AG10803 (cell line): ENCODE results near the gene DPYSL5.
"Not testable (repeated sequence)": the region's sequence is repeated elsewhere in the genome, so short reads cannot be mapped to it uniquely, and the experiment has no call there.

Experiments used
- DNase-seq: peaks from one replicate; pipeline ENCODE4 v3.0.0; 2010; ENCODE audit warnings: low read depth
- H3K4me3 ChIP-seq: 2 replicates; pipeline ENCODE4 v1.5.1; 2011; ENCODE audit warnings: mild to moderate bottlenecking, low read length, control low read depth
- CTCF ChIP-seq: conservative IDR thresholded peaks from 2 replicates; pipeline ENCODE4 v1.5.1; 2011; ENCODE audit warnings: mild to moderate bottlenecking, low read length, control low read depth, inconsistent platforms

Gene DPYSL5

DNA sequence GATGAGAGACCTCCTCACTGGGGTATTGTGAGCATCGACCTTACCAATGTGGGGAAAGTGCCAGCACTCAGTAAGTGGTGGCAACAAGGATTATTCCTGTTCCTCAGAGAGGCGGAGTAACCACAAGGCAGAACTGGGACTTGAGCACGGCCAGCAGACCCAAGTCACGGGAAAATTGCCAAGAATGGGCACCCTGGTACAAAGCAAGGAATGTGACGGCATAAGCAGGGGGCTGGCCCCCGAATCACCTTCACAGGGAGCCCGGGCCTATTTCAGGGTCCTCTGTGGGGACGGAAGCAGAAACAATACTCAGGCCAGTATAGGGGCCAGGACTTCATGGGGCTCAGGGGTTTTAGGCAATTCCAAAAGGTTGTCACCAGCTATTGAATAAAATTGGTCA is 36.7 kb upstream of the DPYSL5 start:
- DNase-seq: no peak

GRCh38 chr2:26811791-26812694 is 35.9 kb upstream of the DPYSL5 start:
- DNase-seq: no peak
- no peak for TF ChIP-seq CTCF

More for the DNA sequence above, 36.7 kb upstream of the DPYSL5 start:
- H3K4me3 ChIP-seq: no peak overlapping the region
- TF ChIP-seq CTCF: no peak

DNA sequence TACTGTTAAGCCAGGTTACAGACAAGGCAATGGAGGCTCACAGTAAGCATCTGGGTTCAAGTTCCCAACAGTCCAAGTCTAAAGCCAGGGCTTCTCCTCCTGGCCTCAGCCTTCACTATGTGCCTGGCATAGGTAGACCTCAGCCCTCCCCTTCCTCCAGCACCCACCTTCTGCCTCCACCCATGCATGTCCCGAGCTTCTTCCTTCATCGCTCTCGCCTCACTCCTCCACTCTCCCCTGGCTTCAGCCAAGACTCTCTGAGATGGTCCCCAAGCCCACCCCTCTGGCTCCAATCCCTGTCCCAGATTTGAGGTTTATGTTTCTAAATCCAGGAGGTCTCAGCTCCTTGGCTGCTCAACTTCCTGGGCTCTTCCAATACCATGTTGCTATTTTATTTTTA is 35.2 kb upstream of the DPYSL5 start:
- no peak for DNase-seq
- H3K4me3 ChIP-seq: no peak overlapping the region
- TF ChIP-seq CTCF: no peak

More at GRCh38 chr2:26811791-26812694, 35.9 kb upstream of the DPYSL5 start:
- H3K4me3 ChIP-seq: no peak overlapping the region

GRCh38 chr2:26814072-26814765 is 33.7 kb upstream of the DPYSL5 start:
- H3K4me3 ChIP-seq, DNase-seq: not testable (repeated sequence)

DNA sequence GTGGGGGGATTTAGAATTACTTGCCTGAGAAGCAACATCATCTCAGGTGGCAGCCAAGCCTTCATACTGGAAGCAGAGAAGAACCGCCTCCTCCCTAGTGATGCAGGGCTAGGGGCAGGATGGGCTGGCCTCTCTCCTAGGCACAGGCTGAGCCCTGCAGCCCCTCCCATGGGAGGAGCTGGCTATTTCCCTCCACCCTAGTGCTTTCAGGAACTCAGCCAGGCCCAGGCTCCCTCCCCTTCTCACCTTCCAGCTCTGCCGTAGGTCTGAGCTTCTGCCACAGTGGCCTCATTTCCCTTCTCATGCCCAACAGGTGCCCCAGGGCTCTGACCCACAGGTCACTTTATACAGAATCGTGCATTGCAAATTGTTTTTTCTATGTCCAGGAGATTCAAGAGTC is 31.0 kb upstream of the DPYSL5 start:
- no peak overlapping the region for H3K4me3 ChIP-seq
- no peak for DNase-seq
- TF ChIP-seq CTCF: no peak

DNA sequence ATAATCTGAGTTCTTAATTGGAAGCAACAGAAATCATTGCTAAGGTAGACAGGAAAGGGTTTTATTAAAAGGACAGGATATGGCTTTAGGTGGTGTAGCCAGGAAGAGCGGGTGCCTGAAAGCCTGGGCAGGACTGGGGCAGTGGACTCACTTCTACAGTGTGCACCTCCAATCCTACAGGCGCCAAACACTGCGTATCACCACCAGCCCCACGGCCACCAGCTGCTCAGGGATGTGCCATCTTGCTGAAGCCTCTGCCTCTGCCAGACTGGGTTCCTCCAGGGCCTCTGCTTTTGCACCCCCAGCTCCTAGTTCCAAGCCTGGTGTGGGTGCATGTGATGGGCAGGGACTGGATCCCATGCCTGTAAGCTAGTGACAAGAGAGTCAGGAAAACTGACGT is 29.7 kb upstream of the DPYSL5 start:
- TF ChIP-seq CTCF: no peak
- DNase-seq: no peak
- H3K4me3 ChIP-seq: no peak overlapping the region

DNA sequence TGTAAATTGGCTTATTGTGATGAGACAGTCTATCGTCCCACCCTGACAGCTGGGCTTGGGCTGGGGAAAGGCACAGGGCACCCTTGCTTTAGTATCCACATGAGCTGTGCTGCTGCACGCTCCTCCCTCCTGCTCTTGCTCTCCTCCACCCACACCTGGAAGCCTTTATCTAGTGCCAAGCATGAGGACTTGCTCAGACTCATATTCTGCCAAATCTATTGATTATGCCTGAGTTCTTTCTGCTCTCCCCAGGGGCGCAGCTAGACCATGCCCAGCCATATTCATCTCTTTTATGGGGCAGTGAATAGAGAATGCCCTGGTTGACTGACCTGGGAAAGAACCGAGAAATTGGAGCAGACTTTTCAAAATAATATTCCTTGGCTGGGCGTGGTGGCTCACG is 29.0 kb upstream of the DPYSL5 start:
- no peak for TF ChIP-seq CTCF
- H3K4me3 ChIP-seq: no peak overlapping the region
- DNase-seq: no peak
